GM21526 (cell line): ENCODE results near the gene LENEP.

ENCODE experiments used
- ATAC-seq: cut with Tn5 transposase; IDR thresholded peaks from one replicate; pipeline ENCODE4 v1.9.1; 2021; ENCODE audit warnings: moderate library complexity; ENCODE audit not compliant: unreplicated experiment, low FRiP score

LENEP gene

DNA sequence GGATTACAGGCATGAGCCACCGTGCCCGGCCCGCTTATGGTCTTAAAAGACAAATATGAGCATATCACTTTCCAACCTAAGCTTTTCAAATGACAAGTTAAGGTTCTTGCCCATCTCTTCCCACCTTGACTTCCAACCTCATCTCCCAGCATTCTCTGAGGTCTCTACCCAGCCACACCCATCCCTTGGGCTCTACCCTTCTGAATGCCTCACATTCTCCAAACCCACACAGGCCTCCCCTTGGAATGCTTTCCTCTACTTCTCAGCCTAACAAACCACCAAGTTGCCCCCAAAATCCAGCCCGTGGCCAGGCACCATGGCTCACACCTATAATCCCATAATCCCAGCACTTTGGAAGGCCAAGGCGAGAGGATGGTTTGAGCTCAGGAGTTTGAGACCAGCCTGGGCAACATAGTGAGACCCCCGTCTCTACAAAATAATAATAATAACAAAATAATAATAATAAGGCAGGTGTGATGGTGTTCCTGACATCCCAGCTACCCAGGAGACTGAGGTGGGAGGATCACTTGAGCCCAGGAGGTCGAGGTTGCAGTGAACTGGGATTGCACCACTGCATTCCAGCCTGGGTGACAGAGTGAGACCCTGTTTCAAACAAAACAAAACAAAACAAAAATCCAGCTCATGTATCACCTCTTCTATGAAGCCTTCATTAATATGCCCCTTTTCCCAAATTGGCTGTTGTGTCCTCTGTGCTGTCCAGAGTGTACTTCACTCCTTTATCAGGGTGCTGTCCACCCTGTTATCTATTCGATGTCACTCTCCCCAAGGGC is 28.9 kb downstream of the LENEP start:
- ATAC-seq: no peak

DNA sequence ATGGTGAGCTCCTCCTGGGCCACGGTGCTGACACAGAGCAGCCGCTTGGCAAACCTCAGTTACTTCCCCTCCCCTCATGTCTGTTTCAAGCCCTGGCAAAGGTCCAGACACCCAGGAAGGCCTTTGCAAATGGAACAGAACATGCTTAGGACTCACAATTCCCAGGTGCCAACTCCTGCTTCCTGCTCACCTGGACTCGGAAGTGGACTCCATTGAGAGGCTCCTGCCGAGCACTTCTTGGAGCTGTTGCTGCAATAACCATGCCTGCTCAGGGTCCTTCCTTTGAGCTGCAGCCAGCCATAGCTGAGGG is 29.5 kb downstream of the LENEP start:
- no peak for ATAC-seq

DNA sequence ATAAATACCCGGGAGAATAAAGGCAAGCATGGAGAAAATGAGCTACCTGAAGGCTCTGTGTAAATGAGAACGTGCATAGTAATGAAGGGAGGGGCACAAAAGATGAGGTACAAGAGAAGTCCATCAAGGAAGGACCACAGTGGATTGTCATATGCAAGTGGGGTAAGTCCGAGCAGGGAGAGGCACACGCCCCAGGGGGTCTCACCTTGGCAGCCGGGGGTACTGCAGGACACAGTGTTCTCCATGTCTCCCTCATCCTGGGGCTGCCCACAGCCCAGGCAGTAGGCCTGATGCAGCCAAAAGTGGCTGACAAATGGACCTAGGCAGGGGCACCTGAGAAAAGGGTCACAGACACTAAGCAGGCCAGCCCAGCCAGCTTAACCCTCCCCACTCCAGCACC is 30.2 kb downstream of the LENEP start:
- ATAC-seq: no peak

DNA sequence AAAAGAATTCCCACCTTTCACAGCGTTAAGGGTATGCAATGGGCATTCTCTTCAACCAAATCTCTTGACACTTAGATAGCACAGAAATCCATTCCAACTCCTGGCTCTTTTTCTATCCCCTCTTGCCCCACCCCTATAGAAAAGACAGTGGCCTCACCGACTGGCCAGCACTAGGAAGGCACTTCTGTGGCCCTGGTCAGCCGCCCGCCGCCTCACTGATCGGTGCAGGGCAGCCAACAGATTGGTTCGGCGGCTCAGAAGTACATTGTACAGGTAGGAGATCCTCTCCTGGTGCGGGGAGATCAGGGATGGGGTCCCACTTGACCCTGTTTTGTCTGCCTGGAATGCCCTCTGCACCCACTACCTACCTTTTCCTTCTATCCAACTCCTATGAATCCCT is 30.9 kb downstream of the LENEP start:
- ATAC-seq: no peak

DNA sequence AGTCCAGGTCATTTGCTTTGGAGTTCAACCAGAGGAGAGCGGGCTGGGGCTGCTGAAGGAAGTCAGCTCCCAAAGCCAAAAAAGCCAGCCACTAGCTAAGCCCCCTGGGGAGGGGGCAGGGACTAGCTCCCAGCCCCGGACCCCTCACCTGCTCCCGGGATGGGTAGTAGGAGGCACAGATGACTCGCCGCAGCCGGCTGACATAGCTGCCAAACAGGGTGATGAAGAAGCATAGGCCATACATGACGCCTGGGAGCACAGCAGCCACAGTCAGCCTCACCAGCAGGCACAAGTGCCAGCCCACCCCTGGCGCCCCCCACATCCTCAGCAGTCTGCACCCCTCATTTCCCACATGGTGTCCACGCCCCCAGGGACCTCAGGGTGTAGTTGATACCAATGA is 32.8 kb downstream of the LENEP start:
- ATAC-seq: no peak

DNA sequence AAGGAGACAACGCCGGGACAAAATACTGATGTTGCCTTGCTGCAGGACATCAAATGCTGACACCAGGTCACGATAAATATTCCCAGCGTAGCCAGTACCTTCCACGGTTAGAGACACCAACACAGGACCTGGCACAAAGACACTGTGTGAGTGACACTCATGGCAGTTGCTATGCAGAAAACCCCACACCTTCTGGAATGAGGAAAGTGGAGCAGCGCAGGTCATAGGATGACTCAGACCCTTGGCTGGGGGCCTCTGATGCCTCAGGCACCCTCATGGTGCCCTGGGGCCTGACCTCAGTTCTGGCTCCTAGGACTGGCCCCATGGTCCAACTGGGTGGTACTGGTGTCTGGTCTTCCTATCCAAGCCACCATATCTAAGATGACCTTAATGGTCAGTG is 33.2 kb downstream of the LENEP start:
- no peak for ATAC-seq

DNA sequence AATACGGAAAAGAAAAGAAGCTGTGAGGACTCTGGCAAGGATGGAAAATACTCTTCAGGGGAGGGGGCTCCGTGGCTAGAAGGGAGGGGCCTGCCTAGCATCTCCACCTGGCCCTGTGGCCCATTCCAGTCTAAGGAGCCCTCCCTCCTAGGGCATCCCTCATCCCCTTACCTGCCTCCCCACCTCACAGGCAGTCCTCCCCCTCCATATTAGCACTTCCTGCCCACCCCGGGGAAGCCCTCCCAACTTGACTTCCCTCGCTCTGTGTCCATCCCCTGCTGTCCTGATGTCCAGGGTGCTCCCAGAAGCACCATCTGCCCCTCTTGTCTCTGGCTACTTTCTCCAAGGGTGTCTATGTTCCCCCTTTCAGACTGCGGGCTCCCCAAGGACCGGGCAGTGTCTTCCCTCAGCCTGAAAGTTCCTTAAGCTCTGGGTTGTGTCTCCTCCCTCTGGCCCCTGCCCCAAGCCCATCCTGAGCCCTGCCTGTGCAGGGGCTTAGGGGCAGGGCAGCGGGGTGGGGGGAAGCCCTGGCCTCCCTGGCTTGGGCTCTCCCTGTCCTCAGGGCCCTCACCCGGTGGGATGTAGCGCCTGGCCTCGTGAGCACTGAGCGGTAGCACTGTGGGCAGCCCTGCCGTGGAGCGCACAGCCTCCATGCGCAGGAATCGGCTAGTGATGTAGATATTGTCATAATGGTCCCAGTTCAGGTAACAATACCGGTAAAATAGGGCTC is 36.3 kb downstream of the LENEP start:
- ATAC-seq: no peak

DNA sequence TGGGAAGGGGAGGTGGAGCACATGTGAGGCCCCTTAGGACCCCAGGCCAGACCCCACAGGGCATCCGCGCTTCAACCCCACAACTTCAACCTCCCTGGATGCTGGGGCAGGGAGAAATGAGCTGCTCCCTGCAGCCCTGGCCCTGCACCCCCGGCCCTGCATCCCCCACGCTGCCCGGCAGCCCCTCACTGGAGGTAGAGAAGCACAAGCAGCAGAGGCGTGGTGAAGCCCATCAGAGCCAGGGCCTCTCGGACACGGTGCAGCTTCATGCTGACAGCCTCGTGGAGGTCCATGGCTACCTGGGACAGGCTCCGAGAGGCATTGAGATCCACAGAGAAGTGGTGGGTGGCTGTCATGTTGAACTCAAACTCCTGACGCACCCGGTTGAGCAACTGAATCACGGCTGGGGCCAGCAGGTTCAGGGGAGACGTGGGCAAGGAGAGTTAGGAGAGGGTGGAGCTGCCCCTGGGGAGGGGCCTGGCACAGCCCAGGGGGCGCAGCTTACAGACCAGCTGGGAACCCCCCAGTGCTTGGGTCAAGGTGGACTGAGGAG is 36.9 kb downstream of the LENEP start:
- no peak for ATAC-seq

DNA sequence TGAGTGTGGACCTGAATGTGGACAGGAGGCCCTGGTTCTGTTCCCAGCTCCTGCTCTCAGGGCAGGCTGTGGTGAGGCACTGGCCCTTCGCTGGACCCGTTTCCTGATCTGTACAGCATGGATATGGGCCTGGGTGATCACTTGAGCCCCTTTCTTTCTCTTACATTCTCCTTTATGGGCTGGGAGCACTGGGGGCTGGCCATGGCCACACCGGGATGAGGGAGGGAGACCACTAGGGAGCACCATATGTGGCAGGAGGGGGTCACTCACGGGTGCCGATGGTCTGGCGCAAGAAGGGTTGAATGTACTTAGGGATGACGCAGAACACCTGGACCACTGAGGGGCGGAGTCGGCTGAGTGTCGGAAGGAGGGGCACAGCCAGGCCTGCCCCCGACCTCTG is 37.5 kb downstream of the LENEP start:
- no peak for ATAC-seq

DNA sequence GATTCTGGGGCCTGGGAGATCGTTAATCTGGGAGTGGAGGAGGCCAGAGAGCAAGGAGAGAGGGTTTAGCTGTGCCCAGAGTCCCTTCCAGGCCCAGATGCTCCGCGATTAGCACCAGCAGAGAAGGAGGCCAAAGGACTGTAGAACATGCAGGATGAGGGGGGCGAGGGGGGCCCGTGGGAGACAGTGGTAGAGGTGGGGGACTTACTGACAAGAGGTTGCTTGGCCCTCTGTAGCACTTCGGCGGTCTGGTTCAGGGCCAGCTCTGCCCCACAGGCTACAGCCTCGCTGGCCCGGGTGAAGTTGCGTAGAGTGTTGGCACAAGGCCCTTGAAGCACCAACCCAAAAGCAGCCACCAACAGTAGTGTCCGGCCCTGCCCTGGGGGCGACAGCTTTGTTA is 39.5 kb downstream of the LENEP start:
- no peak for ATAC-seq

DNA sequence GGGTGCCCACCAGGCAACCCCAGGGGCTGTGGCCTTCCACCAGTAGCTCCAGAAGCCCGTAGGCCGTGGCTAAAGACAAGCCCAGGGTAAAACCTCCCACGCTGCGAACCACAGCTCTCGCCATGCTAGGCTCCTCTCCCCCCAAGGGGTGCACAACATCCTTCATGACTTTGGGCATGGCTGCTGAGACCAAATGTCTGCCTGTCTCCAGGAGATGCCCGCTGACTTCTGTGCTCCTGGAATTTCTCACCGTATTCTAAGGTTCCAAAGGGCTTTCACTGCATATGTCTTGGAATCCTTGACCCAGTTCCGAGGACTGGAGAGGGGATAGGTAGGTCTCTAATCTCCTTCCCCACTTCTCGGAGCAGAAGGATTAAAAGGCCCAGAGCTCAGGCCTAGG is 40.1 kb downstream of the LENEP start, which contains the start of the genes DCST1 and DCST2:
Gene DCST1, plus strand, starts transcription at position 301 of the 400 bp plus-strand sequence. CDS start 213 bp downstream, outside the sequence.
Gene DCST2, minus strand, starts transcription at position 258 of the 400 bp plus-strand sequence. Its CDS starts 80 bp downstream, at position 178.
- no peak for ATAC-seq

DNA sequence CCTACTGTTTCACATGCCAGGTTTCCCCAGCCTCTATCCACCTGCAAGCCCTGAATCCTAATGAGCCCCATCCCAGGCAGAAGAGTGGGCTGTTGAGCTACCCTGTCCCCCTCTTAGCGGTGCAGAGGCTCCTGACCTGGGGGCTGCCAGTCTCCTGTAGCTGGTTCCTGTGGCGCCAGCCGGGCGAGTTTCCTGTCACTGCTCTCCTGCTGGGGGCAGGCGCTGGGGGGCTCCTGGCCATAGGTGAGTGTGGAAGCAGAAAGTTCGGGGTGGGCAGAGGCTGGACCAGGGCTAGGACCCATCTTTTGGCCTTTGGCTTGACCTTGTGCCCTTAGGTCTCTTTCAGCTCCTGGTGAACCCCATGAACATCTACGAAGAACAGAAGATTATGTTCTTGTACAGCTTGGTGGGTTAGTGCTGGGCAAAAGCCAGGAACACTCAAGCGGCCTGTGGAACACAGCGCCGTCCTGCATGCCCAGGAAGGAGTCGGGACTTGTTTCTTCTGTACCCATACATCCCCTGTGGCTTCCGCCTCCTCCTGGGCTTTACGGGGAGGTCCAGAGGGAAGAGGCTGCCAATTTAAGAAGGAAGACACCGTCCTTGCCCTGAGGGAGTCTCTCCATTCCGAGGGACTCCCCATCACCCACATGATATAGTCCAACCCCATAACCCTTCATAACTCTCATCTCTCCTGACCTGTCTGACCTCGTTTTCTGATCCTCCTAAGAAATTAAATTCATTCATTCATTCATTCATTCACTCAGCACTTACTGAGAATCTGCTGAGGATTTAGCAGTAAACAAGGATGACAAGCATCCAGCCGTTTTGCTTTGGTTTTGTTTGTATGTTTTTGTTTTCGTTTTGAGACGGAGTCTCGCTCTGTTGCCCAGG is 41.2 kb downstream of the LENEP start:
- no peak for ATAC-seq

DNA sequence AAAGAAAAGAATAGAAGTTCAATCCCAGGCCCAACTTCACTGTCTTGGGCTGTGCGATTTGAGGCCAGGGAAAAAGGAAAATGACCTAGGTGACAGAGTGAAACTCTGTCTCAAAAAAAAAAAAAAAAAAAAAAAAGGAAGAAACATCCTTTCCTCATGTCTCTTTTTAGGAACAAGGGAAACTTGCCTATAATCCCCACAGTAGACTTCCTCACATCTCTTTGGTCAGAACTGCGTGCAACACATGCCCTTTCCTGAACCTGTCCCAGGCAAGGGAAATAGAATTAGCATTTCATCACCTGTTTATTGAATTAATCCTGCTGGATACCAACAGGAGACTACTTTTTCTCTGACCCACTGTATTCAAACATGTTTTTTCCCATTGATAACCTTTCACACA is 42.5 kb downstream of the LENEP start:
- ATAC-seq: no peak

DNA sequence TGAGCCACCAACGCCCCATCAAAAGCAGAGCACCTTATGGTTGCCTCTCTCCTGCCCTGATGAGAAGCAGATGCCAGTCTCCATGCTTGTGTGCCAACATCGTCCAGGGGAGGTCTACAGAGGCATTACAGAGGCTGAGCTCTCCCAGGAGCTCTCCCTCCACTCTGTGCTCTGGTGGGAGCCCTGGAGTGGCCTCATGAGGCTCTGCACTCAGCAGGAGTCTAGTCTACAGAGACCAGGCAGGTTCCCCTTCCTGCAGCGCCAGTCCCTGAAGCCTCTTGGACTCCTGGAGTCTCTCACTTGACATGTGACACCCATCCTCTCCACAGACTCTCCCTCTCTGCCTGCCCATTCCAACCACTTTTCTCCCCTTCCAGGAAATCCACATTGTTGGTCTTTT is 43.7 kb downstream of the LENEP start:
- ATAC-seq: no peak

DNA sequence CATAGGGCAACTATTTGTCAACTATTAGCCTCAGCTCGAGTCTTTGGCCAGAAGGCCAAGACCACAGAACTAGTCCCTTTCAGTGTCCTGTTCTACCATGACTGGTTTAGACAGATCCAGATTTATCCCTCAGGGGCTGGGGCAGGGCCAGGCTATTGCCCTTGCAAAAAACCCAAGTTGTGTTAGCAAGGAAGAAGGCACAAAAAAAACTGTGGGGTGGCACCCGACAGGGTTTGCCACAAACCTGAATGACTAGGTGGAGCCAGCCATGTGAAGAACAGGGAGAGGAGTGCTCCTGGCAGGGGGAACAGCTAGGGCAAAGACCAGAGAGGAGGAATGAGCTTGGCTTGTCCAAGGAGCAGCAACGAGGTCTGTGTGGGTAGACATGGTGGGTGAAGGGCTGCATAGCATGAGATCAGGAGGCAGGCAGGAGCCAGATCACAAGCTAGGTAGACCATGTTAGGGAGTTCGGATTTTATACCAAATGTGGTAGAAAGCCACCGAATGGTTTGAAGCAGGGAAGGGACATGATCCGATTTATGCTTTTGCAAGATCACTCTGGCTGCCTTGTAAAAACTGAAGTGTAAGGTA is 44.6 kb downstream of the LENEP start:
- no peak for ATAC-seq

DNA sequence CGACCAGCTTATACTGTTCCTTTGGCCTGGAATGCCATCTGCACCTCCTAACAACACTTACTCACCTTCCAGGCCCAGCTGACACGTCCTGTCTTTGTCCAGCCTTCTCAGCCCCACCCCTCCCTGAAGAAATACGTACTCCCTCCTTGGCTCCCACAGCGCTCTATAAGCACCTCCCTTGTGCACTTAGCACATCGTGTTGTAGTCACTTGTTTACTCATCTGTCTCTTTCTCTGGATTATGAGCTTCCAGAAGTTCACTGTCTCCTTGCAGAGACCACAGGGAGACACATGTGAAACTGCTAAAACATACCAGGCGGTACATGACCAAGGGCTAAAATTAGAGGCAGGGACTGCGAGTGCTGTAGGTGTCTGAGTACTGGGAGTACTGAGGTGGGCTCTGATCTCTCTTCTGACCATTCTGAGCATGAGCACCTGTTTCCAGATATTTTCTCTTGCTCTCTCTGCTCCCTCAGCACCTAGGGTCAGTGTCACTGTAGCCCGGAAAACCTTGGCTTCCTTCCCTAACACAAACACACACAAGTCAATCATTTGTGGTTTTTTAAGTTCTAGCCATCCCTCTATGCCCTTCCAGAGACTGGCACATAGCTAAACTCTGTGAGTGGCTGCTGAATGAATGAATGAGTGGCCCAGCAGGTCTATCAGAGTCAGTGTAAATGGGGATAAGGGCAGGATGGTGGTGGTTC is 45.4 kb downstream of the LENEP start:
- no peak for ATAC-seq

DNA sequence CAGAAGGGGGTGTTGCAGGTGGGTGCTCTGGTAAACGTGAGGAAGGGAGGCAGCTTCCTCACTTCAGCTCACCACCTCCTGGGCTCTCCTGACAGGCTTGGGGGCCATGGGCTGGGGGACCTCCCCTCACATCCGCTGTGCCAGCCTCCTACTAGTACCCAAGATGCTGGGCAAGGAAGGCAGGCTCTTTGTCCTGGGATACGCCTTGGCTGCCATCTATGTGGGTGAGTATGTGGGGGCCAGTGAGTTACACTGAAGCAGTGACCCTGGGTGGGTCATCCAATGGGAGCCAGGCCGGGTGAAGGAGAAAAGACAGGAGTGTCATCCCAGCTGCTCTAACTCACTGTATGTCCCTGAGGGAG is 45.9 kb downstream of the LENEP start:
- ATAC-seq: no peak

DNA sequence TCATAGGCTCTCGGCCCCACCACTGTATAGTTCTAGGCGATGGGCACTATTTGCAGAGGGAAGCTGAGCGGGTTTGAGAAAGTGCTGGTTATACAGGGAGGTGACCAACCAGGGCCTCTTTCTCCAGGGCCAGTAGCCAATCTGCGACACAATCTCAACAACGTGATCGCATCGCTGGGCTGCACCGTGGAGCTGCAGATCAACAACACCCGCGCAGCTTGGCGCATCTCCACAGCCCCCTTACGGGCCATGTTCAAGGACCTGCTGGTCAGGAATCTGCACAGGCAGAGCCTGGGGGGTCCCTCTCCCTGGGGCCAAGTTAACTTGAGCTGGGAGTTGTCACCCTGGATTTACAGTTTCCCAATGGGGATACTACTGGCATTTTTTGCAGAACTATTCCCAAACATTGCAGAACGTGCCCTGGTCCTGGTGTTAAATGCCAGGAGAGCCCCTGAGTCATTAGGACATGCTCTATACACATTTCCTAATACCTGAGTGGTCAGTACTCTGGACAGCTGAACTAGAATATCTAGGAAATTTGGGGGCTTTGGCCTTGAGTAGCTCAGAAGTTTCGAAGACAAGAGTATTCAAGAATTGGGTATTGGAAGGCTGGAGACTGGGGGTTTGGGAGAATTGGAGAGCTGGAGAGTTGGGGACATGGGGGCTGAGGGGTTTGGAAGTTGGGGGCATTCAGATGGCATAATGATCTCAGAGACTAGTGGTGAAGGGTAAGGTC is 47.1 kb downstream of the LENEP start:
- ATAC-seq: no peak

DNA sequence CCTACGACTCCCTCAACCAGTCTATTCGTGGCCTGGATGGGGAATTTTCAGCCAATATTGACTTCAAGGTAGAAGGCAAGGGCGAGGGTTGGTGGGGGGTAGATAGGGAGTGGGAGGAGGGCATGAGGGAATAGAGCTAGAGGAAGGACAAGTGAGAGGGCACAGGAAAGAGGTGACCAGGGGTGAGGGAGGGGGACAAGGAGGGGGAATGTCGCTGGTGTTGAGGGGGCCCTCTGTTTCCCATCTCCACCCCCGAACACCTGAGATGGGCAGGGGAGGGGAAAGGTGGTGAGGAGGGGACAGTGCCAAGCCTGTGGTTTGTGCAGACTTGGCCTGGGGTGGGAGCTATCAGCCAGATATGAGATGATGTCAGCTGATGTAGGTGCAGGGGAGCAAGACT is 49.4 kb downstream of the LENEP start:
- ATAC-seq: no peak
